B cell (primary cell): ENCODE data around the gene DPYD. TPM values are rescaled to one million over a fixed set of nuclear protein-coding genes. Genes with fewer than 3 reads are reported as not detected.

Source experiments
- ATAC-seq: fragments of 200-7000 bp; cut with Tn5 transposase; one replicate; pipeline ENCODE4 v1.10.0; 2021; ENCODE audit warnings: low read depth, mild to moderate bottlenecking, moderate number of reproducible peaks, moderate library complexity
- CTCF ChIA-PET: fragments of 350-600 bp; sonication (Branson Sonifier 250); formaldehyde crosslinking; loops from one replicate; lab custom pipeline; 2021; ENCODE audit warnings: antibody characterized with exemption, inconsistent platforms; lab: Charles Lee
- POLR2A ChIA-PET: fragments of 350-600 bp; sonication (Branson Sonifier 250); formaldehyde crosslinking; loops from one replicate; lab custom pipeline; 2021; ENCODE audit warnings: antibody characterized with exemption; lab: Charles Lee
- DNase-seq: peaks from one replicate; pipeline ENCODE4 v3.0.0; 2013
- H2AFZ ChIP-seq: 2 replicates; pipeline ENCODE4 v1.6.1; 2012; ENCODE audit warnings: mild to moderate bottlenecking, low read depth, low read length; ENCODE audit not compliant: insufficient read depth, poor library complexity, severe bottlenecking
- H3K27ac ChIP-seq, 2 donors: 1 replicate in 1 of 2; 2 replicates in 1 of 2; pipeline ENCODE4 v1.5.1; 2012 to 2013; ENCODE audit warnings: low read length in 2 of 2, mild to moderate bottlenecking in 2 of 2, moderate library complexity in 1 of 2
- H3K27me3 ChIP-seq, 4 experiments: fragments of 200-600 bp in 1 of 4; sonication (generic) in 1 of 4; replicated peaks in 1 of 4; 1 replicate in 2 of 4; 2 replicates in 2 of 4; pipeline versions ENCODE4 v1.6.1 to v1.7.0; 2013 to 2016; ENCODE audit warnings: low read length in 3 of 4, mild to moderate bottlenecking in 2 of 4, mixed read lengths in 1 of 4, moderate library complexity in 1 of 4; ENCODE audit not compliant: insufficient read depth in 4 of 4, control insufficient read depth in 3 of 4; ENCODE audit errors: control extremely low read depth in 1 of 4
- H3K36me3 ChIP-seq, 2 experiments: replicated peaks in 1 of 2; 1 replicate in 1 of 2; 2 replicates in 1 of 2; pipeline versions ENCODE4 v1.6.1 to v1.7.1; 2013; ENCODE audit warnings: low read length in 1 of 2; ENCODE audit not compliant: insufficient read depth in 2 of 2, control insufficient read depth in 1 of 2; ENCODE audit errors: control extremely low read depth in 1 of 2, extremely low read depth in 1 of 2
- H3K4me1 ChIP-seq, 2 donors: fragments of 200-600 bp in 1 of 2; sonication (generic) in 1 of 2; 1 replicate in 1 of 2; 2 replicates in 1 of 2; pipeline versions ENCODE4 v1.5.1 to v1.6.1; 2013 to 2017; ENCODE audit warnings: low read length in 2 of 2; ENCODE audit not compliant: control insufficient read depth in 2 of 2, insufficient read depth in 2 of 2
- H3K4me2 ChIP-seq: replicated peaks from 2 replicates; pipeline ENCODE3; 2012; ENCODE audit warnings: mild to moderate bottlenecking, low read depth, low read length; ENCODE audit not compliant: poor library complexity, severe bottlenecking
- H3K4me3 ChIP-seq, 5 experiments: fragments of 200-600 bp in 1 of 5; sonication (generic) in 1 of 5; 1 replicate in 3 of 5; 2 replicates in 2 of 5; pipeline versions ENCODE4 v1.5.1 to v1.7.0; 2011 to 2016; ENCODE audit warnings: low read length in 4 of 5, mild to moderate bottlenecking in 4 of 5, low read depth in 2 of 5, control low read depth in 1 of 5, moderate library complexity in 1 of 5; ENCODE audit not compliant: insufficient read depth in 1 of 5; ENCODE audit errors: control extremely low read depth in 1 of 5, extremely low read depth in 1 of 5
- H3K79me2 ChIP-seq: fragments of 200-600 bp; sonication (generic); one replicate; pipeline ENCODE4 v1.6.0; 2016; ENCODE audit warnings: low read length; ENCODE audit not compliant: control insufficient read depth, insufficient read depth
- H3K9ac ChIP-seq: fragments of 200-600 bp; sonication (generic); 2 replicates; pipeline ENCODE4 v1.6.1; 2017; ENCODE audit warnings: mild to moderate bottlenecking, low read length, moderate library complexity
- H3K9me3 ChIP-seq, 3 donors: one replicate each; pipeline versions ENCODE4 v1.6.1 to v1.7.1; 2013; ENCODE audit warnings: low read length in 2 of 3; ENCODE audit not compliant: control insufficient read depth in 2 of 3, insufficient read depth in 1 of 3; ENCODE audit errors: control extremely low read depth in 1 of 3
- H4K20me1 ChIP-seq: 2 replicates; pipeline ENCODE4 v1.6.0; 2012; ENCODE audit warnings: mild to moderate bottlenecking, low read length; ENCODE audit not compliant: insufficient read depth, control insufficient read depth, poor library complexity, severe bottlenecking
- H3K27ac Mint-ChIP-seq: one replicate; pipeline ENCODE4 v1.8.0; 2021; ENCODE audit warnings: mixed read lengths
- H3K27me3 Mint-ChIP-seq: one replicate; pipeline ENCODE4 v1.8.0; 2021; ENCODE audit warnings: mixed read lengths
- H3K4me1 Mint-ChIP-seq: one replicate; pipeline ENCODE4 v1.8.0; 2021; ENCODE audit warnings: mixed read lengths
- H3K4me3 Mint-ChIP-seq: one replicate; pipeline ENCODE4 v1.8.0; 2021; ENCODE audit warnings: mixed read lengths
- H3K9me3 Mint-ChIP-seq: one replicate; pipeline ENCODE4 v1.8.0; 2022; ENCODE audit warnings: mixed read lengths; ENCODE audit not compliant: insufficient read depth
- EZH2 ChIP-seq: IDR thresholded peaks from 2 replicates; pipeline ENCODE4 v1.6.1; 2012; ENCODE audit warnings: borderline replicate concordance, low read depth, mild to moderate bottlenecking, moderate library complexity, low read length; ENCODE audit not compliant: insufficient read depth, poor library complexity, severe bottlenecking
- WGBS: methylation state at CpG from one replicate; pipeline ENCODE4 v1.1.5; 2013; ENCODE audit warnings: missing lambda C conversion rate; ENCODE audit not compliant: insufficient coverage; 5-methylcytosine and 5-hydroxymethylcytosine counted together
- intact Hi-C: fragments of 100-400 bp; cut with micrococcal nuclease; formaldehyde crosslinking; loops from one replicate; pipeline ENCODE4 v1.10.0; 2022
- polyA plus RNA-seq: library from polyadenylated mRNA; depleted of rRNA; stranded (reverse); fragments of >200 nt; gene quantifications from 2 replicates; pipeline ENCODE4 v1.2.3, GENCODE V29; 2012
- total RNA-seq, 2 donors: library from RNA; stranded (reverse); fragments of 120-200 nt in 1 of 2; gene quantifications; 1 replicate in 1 of 2; 2 replicates in 1 of 2; pipeline versions ENCODE4 v1.2.3 to v1.2.4, GENCODE V29; 2013 to 2022
- TF ChIP-seq, protein P1 (sequence below): fragments of 200-600 bp; IDR thresholded peaks from one replicate; pipeline ENCODE4 v1.8.0; 2022; ENCODE audit warnings: antibody characterized with exemption, mild to moderate bottlenecking

Gene DPYD
- total and polyA plus RNA-seq, 2 donors (not counting 1 experiment from before 2014, with no cell fraction given), result 4.2 to 19.0 TPM

DNA sequence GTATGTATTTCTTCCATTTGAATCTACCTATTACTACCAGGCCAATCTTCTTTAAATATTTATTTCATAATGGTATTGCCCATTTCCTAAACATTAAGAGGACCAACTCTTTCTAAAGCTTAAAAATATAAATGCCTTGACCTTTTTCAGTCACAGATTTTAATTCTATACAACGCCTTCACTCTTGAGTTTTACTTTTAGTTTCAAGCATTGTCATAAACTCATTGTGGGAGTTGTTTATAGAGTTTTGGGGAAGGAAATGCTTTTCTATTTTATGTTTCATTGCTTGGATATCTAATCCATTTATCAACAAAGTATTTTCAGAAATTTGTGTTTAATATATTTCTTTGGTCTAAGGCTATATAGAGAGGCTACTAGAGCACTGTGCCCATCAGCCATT is 155.8 kb downstream of the DPYD start:
- TF ChIP-seq EZH2, result no peak
- TF ChIP-seq, protein P1, sequence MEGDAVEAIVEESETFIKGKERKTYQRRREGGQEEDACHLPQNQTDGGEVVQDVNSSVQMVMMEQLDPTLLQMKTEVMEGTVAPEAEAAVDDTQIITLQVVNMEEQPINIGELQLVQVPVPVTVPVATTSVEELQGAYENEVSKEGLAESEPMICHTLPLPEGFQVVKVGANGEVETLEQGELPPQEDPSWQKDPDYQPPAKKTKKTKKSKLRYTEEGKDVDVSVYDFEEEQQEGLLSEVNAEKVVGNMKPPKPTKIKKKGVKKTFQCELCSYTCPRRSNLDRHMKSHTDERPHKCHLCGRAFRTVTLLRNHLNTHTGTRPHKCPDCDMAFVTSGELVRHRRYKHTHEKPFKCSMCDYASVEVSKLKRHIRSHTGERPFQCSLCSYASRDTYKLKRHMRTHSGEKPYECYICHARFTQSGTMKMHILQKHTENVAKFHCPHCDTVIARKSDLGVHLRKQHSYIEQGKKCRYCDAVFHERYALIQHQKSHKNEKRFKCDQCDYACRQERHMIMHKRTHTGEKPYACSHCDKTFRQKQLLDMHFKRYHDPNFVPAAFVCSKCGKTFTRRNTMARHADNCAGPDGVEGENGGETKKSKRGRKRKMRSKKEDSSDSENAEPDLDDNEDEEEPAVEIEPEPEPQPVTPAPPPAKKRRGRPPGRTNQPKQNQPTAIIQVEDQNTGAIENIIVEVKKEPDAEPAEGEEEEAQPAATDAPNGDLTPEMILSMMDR, result no peak
- no peak overlapping the region for H3K4me3 ChIP-seq
- no peak overlapping the region for H3K4me2 ChIP-seq
- H2AFZ ChIP-seq, result no peak overlapping the region
- H3K9ac ChIP-seq, result no peak overlapping the region
- intact Hi-C loops, result no loop called here
- Mint-ChIP-seq H3K27ac (no peak overlapping the region), H3K4me1 (peaks cover 12% of the 10 kb centered on the region), H3K27me3 (no peaks in the 10 kb centered on the region), H3K9me3 (peaks cover 6% of the 10 kb centered on the region), H3K4me3 (no peak overlapping the region)
- CTCF ChIA-PET, result no interaction called here
- H3K79me2 ChIP-seq, result no peaks in the 10 kb centered on the region
- H3K27ac ChIP-seq, result no peak overlapping the region
- peaks cover 0 to 5% of the 10 kb centered on the region in 2 donors for H3K4me1 ChIP-seq
- H3K9me3 ChIP-seq, result no peaks in the 10 kb centered on the region
- WGBS, result no CpG with 5 or more reads among the region's 1 CpG
- POLR2A ChIA-PET, result no interaction called here
- DNase-seq (no peak), ATAC-seq (no peak)
- H3K27me3 ChIP-seq, result no peaks in the 10 kb centered on the region
- H3K36me3 ChIP-seq, result no peaks in the 10 kb centered on the region
- no peaks in the 10 kb centered on the region for H4K20me1 ChIP-seq

DNA sequence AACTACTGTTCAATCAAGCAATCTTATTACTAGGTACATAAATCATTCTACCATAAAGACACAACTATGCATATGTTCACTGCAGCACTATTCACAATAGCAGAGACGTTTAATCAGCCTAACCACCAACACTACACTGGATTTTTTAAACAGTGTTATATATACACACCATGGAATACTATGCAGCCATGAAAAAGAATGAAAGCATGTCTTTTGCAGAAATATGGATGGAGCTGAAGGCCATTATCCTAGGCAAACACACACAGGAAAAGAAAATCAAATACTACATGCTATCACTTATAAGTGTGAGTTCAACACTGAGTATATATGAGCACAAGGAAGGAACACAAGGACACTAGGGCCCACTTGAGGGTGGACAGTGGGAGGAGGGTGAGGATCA is 159.2 kb downstream of the DPYD start:
- TF ChIP-seq EZH2, result no peak
- TF ChIP-seq, protein P1, result no peak
- no peak overlapping the region for H3K4me2 ChIP-seq
- Mint-ChIP-seq H3K4me1 (peaks cover 12% of the 10 kb centered on the region), H3K4me3 (no peak overlapping the region), H3K27me3 (no peaks in the 10 kb centered on the region), H3K9me3 (peaks cover 6% of the 10 kb centered on the region), H3K27ac (no peak overlapping the region)
- no peak overlapping the region for H3K4me3 ChIP-seq
- no peaks in the 10 kb centered on the region for H3K27me3 ChIP-seq
- H3K27ac ChIP-seq, result no peak overlapping the region
- H3K9me3 ChIP-seq, result no peaks in the 10 kb centered on the region
- intact Hi-C loops, result no loop called here
- peaks cover 0 to 5% of the 10 kb centered on the region in 2 donors for H3K4me1 ChIP-seq
- no peaks in the 10 kb centered on the region for H3K36me3 ChIP-seq
- ATAC-seq, result no peak
- no peaks in the 10 kb centered on the region for H3K79me2 ChIP-seq
- no peaks in the 10 kb centered on the region for H4K20me1 ChIP-seq
- CTCF ChIA-PET, result no interaction called here
- DNase-seq, result no peak
- POLR2A ChIA-PET, result no interaction called here
- no CpG with 5 or more reads among the region's 1 CpG for WGBS
- H2AFZ ChIP-seq, result no peak overlapping the region
- H3K9ac ChIP-seq, result no peak overlapping the region
